DND-41 (cell line): ENCODE data around the gene UFL1.

ENCODE experiments used
- EZH2 ChIP-seq: IDR thresholded peaks from 3 replicates; pipeline ENCODE4 v1.6.1; 2012; ENCODE audit warnings: borderline replicate concordance, low read depth, mild to moderate bottlenecking, moderate library complexity, low read length, inconsistent platforms; ENCODE audit not compliant: severe bottlenecking
- TF ChIP-seq, protein P1 (sequence below): IDR thresholded peaks from 2 replicates; pipeline ENCODE4 v1.5.1; 2012; ENCODE audit warnings: borderline replicate concordance, low read length, moderate library complexity, mild to moderate bottlenecking; ENCODE audit not compliant: poor library complexity, severe bottlenecking; ENCODE audit errors: extremely low read depth

- TF ChIP-seq, protein P1, sequence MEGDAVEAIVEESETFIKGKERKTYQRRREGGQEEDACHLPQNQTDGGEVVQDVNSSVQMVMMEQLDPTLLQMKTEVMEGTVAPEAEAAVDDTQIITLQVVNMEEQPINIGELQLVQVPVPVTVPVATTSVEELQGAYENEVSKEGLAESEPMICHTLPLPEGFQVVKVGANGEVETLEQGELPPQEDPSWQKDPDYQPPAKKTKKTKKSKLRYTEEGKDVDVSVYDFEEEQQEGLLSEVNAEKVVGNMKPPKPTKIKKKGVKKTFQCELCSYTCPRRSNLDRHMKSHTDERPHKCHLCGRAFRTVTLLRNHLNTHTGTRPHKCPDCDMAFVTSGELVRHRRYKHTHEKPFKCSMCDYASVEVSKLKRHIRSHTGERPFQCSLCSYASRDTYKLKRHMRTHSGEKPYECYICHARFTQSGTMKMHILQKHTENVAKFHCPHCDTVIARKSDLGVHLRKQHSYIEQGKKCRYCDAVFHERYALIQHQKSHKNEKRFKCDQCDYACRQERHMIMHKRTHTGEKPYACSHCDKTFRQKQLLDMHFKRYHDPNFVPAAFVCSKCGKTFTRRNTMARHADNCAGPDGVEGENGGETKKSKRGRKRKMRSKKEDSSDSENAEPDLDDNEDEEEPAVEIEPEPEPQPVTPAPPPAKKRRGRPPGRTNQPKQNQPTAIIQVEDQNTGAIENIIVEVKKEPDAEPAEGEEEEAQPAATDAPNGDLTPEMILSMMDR, result no peak
- no peak for TF ChIP-seq EZH2
These were observed 82.8 kb downstream of the UFL1 start for GRCh38 chr6:96604420-96604819.
